SHP77 treated with DMSO at 0.1 percent for 48 hours (cell line): ENCODE data around the gene TOM1L2.

ENCODE experiments used
- DNase-seq: peaks from one replicate; lab custom pipeline; 2025; lab: John Stamatoyannopoulos, UW

TOM1L2 gene

DNA sequence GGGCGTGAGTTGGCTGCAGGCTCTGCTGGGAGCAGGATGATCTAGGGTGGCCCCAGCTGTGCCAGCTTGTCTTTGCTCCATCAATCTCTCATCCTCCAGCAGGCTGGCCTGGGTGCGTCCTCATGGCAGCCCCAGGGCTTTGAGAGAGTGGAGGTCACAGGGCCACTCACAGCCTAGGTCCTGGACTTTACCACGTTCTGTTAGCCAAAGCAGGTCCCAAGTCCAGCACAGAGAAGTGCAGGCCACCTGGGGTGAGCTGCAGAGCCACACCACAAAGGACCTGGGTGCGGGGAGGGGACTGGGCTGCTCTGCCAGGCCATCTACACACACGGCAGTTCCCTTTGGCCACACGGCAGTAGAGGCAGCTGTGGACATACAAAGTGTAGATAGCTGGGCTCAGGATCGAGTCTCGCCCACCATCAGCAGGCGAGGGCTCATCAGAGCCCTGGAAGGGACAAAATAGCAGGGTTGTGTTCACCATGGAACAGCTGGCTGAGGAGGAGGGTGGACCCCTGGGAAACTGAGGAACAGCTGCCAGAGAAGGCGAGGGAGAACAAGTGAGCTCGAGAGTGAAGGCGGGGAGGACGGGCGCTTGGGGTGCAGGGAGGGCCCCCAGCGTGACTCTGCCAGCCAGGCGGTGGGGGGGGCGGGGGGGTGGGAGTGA lies 165.5 kb downstream of the TOM1L2 start:
- no peak for DNase-seq

DNA sequence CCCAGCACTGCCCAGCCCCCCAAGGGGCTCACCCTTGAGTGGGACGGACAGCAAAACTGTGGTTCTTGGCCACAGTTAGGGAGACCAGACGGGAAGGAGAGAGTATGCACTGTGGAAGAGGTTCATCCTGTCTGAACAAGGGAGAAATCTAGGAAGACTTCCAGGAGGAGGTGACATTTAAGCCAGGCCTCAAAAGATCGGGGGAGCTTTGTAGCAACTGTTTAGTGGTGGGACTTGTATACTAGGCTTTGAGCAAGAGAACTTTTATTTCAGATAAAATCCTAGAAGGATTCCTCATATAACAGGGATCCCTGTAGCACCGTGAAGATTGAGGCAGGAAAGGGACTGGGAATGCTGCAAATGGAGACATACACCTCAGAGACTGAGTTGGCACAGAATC lies 166.2 kb downstream of the TOM1L2 start:
- no peak for DNase-seq

DNA sequence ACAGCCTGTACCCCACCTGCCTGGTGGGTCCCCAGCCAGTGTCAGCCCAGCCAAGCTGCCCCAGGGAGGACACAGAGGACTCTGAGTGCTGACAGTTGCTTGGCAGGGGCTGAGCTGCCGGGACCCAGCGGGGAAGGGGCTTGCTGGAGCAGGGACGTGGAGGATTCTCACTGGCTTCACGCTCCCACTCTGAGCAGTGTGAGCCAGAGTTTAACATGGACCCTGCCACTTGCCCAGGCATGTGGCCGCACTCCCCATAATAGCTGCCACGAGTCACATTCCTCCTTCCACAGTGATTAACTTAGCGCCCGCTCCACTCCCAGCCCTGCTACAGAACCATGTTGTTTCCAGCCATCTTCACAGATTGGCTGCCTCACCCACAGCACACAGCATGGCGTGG lies 166.6 kb downstream of the TOM1L2 start:
- no peak for DNase-seq

DNA sequence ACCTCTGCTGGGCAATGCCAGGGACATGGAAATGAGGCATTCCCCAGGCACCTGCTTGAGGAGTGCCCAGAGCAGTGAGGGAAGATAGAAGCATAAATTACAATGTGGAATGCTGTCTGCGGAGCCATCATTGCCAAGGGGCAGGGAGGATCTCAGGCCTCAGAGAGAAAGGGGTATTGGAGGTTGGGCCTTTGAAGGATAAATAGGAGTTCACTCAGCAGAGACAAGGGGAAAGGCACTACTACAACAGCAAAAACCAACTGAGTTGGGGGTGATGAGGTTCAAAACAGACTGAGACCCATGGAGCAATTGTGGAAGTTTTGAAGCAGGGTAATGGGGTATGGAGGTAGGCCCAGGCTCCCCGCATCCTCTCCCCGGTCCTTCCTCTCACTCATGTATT lies 168.2 kb downstream of the TOM1L2 start:
- no peak for DNase-seq

DNA sequence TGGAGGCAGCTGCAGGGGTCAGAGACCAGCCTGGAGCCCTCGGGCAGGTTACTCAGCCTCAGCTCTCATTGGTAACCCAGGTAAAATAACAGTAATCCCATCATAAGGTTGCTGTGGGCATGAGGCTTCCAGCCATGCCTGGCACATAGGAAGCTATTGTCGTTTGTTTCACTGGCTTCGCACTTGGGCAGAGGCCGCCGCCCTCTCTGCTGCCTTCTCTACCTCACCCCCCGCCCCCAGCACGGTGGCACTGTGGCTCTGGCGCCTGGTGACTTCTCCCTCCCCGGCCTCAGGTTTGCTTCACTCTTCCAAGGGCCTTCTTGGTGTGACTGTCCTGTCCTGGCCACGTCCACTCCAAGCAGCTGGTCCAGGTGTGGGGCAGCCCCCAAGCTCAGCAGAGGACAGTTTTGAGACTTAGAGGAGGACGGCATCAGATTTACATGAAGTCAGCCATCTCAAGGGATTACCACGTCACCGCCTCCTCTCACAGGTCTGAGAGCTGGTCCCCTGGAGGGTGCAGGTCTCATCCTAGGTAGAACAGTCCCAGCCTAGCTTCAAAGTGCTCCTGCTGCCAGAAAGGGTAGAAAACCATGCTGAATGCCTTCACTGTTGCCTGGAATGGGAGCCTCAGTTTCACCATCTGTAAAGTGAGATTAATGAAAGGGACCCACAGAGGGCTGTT lies 170.3 kb downstream of the TOM1L2 start:
- DNase-seq: no peak

DNA sequence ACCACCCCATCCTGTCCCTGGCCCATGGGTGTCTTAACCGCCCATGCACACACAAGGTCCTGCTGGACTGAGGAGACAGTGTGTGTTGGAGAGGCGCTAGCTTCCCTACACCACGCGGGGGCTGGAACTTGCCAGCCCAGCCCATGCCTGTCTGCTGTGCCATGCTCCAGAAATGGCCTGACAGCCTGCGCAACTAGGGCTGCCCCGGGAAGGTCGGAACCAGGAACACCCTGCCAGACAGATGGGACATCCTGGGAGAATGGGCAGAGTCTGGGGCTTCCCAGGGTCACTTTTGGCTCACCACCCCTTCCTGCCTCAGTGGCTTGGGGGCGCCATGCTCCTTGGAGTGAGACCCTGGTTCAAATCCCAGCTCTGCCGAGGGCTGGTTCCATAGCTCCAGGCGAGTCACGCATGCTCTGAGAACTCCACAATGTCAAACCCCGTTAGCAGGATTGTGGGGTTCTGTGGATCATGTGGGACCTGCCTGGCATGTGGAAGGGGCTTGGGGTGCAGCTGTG lies 171.6 kb downstream of the TOM1L2 start:
- DNase-seq: no peak

DNA sequence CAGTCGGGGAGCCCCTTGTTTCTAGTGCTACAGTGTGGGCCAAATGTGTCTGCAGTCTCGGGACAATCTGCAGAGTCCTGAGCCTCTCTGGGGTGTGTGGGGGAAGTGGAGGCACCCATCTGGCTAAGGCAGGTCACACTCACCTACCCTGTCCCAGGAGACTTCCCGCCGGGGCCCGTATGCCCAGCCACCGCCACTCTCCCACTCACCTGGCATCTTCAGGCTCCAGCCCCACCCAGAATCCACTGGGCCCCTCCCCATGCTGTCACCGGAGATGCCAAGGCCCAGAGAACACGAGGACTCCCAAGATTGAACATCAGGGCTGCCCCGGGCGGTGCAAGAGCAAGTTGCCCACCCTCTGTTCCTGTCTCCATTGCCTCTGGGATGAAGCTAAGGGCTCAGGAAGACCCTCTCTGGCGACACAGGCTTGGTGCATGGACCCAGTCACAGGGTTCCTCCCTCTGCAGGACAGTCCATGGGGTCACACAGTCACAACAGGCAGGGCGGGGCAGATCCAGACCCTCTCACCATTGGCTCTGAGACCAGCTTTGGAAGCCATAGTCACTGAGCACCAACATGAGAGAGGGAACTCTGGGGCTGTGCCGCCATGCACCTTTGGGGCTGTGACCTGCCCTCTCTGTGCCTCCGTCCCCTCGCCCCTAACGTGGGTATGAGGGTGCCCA lies 173.5 kb downstream of the TOM1L2 start:
- DNase-seq: no peak

DNA sequence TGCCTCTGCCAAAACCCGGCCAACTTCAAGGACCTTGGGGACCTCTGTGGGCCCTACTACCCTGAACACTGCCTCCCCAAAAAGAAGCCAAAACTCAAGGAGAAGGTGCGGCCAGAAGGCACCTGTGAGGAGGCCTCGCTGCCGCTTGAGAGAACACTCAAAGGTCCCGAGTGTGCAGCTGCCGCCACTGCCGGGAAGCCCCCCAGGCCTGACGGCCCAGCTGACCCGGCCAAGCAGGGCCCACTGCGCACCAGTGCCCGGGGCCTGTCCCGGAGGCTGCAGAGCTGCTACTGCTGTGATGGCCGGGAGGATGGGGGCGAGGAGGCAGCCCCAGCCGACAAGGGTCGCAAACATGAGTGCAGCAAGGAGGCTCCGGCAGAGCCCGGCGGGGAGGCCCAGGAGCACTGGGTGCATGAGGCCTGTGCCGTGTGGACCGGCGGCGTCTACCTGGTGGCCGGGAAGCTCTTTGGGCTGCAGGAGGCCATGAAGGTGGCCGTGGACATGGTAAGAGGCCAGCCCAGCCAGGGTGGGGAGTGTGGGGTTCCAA lies 174.1 kb downstream of the TOM1L2 start:
- no peak for DNase-seq

DNA sequence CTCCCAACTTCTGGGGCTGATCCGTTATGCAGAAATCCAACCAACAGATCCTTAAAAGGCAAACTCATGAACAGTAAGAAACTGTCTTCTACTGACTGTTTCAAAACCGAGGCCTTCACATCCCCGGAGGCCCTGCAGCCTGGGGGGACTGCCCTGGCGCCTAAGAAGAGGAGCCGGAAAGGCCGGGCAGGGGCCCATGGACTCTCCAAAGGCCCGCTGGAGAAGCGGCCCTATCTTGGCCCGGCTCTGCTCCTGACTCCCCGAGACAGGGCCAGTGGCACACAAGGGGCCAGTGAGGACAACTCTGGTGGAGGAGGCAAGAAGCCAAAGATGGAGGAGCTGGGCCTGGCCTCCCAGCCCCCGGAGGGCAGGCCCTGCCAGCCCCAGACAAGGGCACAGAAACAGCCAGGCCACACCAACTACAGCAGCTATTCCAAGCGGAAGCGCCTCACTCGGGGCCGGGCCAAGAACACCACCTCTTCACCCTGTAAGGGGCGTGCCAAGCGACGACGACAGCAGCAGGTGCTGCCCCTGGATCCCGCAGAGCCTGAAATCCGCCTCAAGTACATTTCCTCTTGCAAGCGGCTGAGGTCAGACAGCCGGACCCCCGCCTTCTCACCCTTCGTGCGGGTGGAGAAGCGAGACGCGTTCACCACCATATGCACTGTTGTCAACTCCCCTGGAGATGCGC lies 174.9 kb downstream of the TOM1L2 start:
- DNase-seq: no peak

DNA sequence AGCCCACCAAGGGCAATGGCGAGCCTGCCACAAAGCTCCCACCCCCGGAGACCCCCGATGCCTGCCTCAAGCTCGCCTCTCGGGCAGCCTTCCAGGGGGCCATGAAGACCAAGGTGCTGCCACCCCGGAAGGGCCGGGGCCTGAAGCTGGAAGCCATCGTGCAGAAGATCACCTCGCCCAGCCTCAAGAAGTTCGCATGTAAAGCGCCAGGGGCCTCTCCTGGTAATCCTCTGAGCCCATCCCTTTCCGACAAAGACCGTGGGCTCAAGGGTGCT lies 175.5 kb downstream of the TOM1L2 start:
- DNase-seq: no peak

DNA sequence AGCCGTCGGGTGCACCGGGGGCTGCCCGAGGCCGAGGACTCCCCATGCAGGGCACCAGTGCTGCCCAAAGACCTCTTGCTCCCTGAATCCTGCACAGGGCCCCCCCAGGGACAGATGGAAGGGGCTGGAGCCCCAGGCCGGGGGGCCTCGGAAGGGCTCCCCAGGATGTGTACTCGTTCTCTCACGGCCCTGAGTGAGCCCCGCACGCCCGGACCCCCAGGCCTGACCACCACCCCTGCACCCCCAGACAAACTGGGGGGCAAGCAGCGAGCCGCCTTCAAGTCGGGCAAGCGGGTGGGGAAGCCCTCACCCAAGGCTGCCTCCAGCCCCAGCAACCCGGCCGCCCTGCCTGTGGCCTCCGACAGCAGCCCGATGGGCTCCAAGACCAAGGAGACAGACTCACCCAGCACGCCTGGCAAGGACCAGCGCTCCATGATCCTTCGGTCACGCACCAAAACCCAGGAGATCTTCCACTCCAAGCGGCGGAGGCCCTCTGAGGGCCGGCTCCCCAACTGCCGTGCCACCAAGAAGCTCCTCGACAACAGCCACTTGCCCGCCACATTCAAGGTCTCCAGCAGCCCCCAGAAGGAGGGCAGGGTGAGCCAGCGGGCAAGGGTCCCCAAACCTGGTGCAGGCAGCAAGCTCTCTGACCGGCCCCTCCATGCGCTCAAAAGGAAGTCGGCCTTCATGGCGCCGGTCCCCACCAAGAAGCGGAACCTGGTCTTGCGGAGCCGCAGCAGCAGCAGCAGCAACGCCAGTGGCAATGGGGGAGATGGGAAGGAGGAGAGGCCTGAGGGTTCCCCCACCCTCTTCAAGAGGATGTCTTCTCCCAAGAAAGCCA lies 176.0 kb downstream of the TOM1L2 start:
- DNase-seq: no peak

DNA sequence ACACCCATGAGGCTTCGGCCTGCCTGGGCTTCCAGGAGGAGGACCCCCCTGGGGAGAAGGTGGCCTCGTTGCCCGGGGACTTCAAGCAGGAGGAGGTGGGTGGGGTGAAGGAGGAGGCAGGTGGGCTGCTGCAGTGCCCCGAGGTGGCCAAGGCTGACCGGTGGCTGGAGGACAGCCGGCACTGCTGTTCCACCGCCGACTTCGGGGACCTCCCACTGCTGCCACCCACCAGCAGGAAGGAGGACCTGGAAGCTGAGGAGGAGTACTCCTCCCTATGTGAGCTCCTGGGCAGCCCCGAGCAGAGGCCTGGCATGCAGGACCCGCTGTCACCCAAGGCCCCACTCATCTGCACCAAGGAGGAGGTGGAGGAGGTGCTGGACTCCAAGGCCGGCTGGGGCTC lies 176.9 kb downstream of the TOM1L2 start:
- DNase-seq: no peak

DNA sequence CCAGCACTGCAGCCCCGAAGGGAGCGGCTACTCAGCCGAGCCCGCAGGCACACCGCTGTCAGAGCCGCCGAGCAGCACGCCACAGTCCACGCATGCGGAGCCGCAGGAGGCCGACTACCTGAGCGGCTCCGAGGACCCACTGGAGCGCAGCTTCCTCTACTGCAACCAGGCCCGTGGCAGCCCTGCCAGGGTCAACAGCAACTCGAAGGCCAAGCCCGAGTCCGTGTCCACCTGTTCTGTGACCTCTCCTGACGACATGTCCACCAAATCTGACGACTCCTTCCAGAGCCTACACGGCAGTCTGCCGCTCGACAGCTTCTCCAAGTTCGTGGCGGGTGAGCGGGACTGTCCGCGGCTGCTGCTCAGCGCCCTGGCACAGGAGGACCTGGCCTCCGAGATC lies 177.8 kb downstream of the TOM1L2 start:
- no peak for DNase-seq
